ACC112 (cell line): ENCODE measurements around the gene PSMB5.
A peak's percentile ranks its signal among the peaks of the same experiment; 100 is the strongest.

Experiments used
- H2AFZ ChIP-seq: fragments of 200-600 bp; sonication (generic); one replicate; pipeline ENCODE4 v1.6.0; 2017; ENCODE audit warnings: antibody characterized with exemption, low read length; ENCODE audit not compliant: unreplicated experiment
- H3K27ac ChIP-seq: fragments of 200-600 bp; sonication (generic); 2 replicates; pipeline ENCODE4 v1.5.1; 2014; ENCODE audit warnings: low read depth, mild to moderate bottlenecking, antibody characterized with exemption, low read length, moderate library complexity
- H3K27me3 ChIP-seq: fragments of 200-600 bp; sonication (generic); 2 replicates; pipeline ENCODE4 v1.6.1; 2014; ENCODE audit warnings: mild to moderate bottlenecking, antibody characterized with exemption, low read length, moderate library complexity, mixed read lengths; ENCODE audit not compliant: insufficient read depth
- H3K36me3 ChIP-seq: fragments of 200-600 bp; sonication (generic); 2 replicates; pipeline ENCODE4 v1.6.1; 2016; ENCODE audit warnings: mild to moderate bottlenecking, antibody characterized with exemption, low read length, moderate library complexity, mixed read lengths; ENCODE audit not compliant: insufficient read depth
- H3K4me1 ChIP-seq: fragments of 200-600 bp; sonication (generic); one replicate; pipeline ENCODE4 v1.6.1; 2016; ENCODE audit warnings: low read length, mixed read lengths; ENCODE audit not compliant: insufficient read depth, unreplicated experiment, control insufficient read depth
- H3K4me3 ChIP-seq: fragments of 200-600 bp; sonication (generic); 2 replicates; pipeline ENCODE4 v1.5.1; 2014; ENCODE audit warnings: mild to moderate bottlenecking, low read depth, low read length
- H3K79me2 ChIP-seq: fragments of 200-600 bp; sonication (generic); one replicate; pipeline ENCODE4 v1.6.0; 2016; ENCODE audit warnings: low read length; ENCODE audit not compliant: control insufficient read depth, unreplicated experiment, insufficient read depth

Gene PSMB5

DNA sequence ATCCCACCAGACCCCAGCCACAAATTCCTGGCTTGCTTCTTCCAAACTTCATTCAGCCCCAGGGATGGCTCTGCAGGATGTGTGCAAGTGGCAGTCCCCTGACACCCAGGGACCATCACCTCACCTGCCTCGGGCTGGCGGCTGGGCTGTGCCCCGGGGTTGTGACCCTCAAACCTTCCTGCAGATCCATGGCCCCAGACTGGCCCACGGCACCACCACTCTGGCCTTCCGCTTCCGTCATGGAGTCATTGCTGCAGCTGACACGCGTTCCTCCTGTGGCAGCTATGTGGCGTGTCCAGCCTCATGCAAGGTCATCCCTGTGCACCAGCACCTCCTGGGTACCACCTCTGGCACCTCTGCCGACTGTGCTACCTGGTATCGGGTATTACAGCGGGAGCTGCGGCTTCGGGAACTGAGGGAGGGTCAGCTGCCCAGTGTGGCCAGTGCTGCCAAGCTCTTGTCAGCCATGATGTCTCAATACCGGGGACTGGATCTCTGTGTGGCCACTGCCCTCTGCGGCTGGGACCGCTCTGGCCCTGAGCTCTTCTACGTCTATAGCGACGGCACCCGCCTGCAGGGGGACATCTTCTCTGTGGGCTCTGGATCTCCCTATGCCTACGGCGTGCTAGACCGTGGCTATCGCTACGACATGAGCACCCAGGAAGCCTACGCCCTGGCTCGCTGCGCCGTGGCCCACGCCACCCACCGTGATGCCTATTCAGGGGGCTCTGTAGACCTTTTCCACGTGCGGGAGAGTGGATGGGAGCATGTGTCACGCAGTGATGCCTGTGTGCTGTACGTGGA, 7.7 kb upstream of the PSMB5 start, which contains the start of gene PSMB11:
Gene PSMB11, plus strand, starts transcription at position 51 of the 804 bp plus-strand sequence. Its CDS starts 14 bp downstream, at position 65.
- H3K36me3 ChIP-seq, result no peaks in the 10 kb centered on the region
- no peak within 1 kb of the TSS for H3K27ac ChIP-seq
- H2AFZ ChIP-seq, result no peak within 1 kb of the TSS
- H3K79me2 ChIP-seq, result no peaks in the 10 kb centered on the region
- no peaks in the 10 kb centered on the region for H3K27me3 ChIP-seq
- H3K4me3 ChIP-seq, result no peak within 1 kb of the TSS
- H3K4me1 ChIP-seq, result peaks cover 12% of the 10 kb centered on the region

DNA sequence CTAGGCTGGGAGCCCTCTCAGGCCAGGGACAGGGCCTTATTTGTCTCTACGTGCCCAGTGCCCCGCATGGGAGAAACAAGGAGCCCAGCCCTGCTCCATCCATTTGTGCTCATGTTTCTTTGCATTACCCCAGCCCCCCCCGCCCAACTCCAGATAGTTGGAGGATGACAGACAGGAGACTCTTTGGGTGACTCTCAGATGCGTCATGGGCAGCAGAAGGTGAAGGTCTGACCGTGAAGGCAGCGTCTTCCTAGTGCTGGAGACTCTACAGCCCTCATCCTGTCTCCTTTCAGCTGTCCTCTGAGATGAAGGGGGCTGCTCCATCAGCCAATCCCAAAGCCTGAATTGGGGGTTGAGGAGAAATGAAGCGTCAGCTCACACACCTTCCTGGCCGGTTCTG, 7.0 kb upstream of the PSMB5 start:
- no peaks in the 10 kb centered on the region for H3K36me3 ChIP-seq
- H3K4me3 ChIP-seq, result no peak overlapping the region
- H3K79me2 ChIP-seq, result no peaks in the 10 kb centered on the region
- H3K27me3 ChIP-seq, result no peaks in the 10 kb centered on the region
- H2AFZ ChIP-seq, result no peak overlapping the region
- H3K4me1 ChIP-seq, result peaks cover 8% of the 10 kb centered on the region
- H3K27ac ChIP-seq, result no peak overlapping the region

DNA sequence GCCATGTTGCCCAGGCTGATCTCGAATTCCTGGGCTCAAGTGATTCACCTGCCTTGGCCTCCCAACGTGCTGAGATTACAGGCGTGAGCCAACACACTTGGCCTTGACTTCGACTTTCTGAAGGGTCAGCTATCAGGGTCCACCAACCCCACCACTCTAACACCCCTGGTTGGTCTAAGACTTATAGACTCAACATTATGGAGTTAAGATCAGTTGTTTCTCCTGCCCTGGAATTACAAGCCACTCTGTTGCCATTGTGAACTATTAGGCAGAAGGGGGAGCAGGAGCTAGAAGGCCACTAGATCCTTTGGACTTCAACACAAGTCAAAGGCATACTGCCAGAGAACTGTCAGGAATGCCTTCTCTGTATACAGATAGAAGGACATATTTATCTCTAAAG, 5.4 kb upstream of the PSMB5 start:
- Histone ChIP-seq H3K4me3 (no peak overlapping the region), H3K4me1 (peaks cover 7% of the 10 kb centered on the region), H3K79me2 (no peaks in the 10 kb centered on the region), H2AFZ (no peak overlapping the region), H3K27ac (no peak overlapping the region), H3K36me3 (no peaks in the 10 kb centered on the region), H3K27me3 (no peaks in the 10 kb centered on the region)

DNA sequence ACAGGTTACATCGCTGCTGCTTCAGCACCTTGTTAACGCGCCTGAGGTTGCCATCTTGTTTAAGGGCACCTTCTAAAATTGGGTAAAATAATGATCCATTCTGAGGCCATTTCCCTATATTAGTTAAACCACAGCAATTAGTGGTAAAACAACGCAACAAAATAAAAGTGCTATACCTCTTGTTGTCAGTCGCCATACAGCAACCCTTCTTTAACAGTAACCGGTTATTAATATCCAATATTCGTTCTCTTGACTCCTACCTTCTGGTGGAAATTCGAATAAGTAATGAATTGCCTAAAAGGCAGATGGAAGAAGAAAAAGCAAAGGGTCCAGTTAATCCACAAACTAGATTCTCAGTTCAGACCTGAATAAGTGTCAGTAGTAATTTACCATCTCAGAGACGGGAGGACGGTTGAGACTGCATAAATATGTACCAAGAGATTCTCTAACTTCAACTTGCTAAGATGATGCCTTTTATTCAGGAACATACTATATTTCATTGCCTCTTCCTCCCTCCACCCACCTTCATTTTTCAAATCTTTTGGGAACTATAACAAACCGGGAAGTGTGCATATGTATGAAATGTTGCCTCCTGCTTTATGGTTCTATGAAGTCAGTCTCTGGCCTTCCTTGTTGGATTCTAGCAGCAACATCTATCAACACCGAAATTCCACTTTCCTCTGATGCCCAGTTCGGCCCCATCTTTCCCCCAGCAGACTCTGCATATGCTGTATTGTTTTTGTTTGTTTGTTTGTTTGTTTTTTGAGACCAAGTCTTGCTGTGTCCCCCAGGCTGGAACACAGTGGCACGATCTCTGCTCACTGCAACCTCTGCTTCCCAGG, 824 bp upstream of the PSMB5 start:
- H3K4me1 ChIP-seq, result peaks cover 24% of the 10 kb centered on the region
- H3K4me3 ChIP-seq, result peak overlapping the region; percentile 94
- H3K27ac ChIP-seq, result peak overlapping the region; percentile 91
- peaks cover 15% of the 10 kb centered on the region for H3K36me3 ChIP-seq
- H2AFZ ChIP-seq, result peak overlapping the region; percentile 86
- H3K79me2 ChIP-seq, result peaks cover 33% of the 10 kb centered on the region
- H3K27me3 ChIP-seq, result no peaks in the 10 kb centered on the region

DNA sequence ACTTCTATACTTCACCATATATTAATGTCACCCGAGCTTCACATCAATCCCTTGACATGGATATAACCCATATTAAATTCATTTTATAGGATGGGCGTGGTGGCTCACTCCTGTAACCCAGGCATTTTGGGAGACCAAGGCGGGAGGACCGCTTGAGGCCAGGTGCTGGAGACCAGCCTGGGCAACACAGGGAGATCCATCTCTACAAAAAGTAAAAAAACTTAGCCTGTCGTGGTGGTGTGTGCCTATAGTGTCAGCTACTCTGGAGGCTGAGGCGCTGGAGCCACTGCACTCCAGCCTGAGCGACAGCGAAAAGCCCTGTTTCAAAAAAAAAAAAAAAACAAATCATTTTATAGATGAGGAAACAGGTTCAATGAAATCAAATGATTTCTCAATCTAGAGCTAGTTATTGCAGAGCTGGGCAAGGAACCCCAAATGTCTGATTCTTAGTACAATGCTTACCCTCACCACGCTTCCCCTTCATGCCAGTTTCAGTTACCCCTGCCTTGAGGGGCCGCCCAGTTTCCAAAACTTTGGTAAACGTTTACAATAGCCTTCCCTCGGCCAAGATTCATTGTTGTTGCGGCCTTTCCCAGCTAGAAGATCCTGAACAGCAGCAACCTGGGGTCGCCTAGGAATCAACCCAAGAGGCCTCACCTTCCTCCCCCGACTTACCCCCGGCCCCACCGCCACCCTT, 751 bp downstream of the PSMB5 start:
- Histone ChIP-seq H3K27me3 (no peaks in the 10 kb centered on the region), H3K79me2 (peaks cover 39% of the 10 kb centered on the region), H3K27ac (peak overlapping the region; percentile 91), H3K36me3 (peaks cover 23% of the 10 kb centered on the region), H3K4me3 (peak overlapping the region; percentile 94), H3K4me1 (peaks cover 29% of the 10 kb centered on the region), H2AFZ (peak overlapping the region; percentile 77)

DNA sequence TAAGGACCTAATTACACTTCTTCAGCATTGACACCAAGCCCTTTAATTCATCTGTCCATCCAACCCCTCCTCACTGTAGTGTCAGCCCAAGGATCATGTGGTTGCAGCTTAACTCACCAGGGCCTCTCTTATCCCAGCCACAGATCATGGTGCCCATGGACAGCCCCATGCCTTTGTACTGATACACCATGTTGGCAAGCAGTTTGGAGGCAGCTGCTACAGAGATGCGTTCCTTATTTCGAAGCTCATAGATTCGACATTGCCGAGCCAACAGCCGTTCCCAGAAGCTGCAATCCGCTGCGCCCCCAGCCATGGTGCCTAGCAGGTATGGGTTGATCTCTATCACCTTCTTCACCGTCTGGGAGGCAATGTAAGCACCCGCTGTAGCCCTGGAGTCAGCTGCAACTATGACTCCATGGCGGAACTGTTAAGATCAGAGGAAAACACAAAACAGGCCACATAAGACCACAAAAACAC, 1.4 kb downstream of the PSMB5 start:
- Histone ChIP-seq H3K27me3 (no peaks in the 10 kb centered on the region), H3K79me2 (peaks cover 43% of the 10 kb centered on the region), H3K4me3 (peak overlapping the region; percentile 94), H3K36me3 (peaks cover 29% of the 10 kb centered on the region), H2AFZ (no peak overlapping the region), H3K4me1 (peaks cover 32% of the 10 kb centered on the region), H3K27ac (no peak overlapping the region)

DNA sequence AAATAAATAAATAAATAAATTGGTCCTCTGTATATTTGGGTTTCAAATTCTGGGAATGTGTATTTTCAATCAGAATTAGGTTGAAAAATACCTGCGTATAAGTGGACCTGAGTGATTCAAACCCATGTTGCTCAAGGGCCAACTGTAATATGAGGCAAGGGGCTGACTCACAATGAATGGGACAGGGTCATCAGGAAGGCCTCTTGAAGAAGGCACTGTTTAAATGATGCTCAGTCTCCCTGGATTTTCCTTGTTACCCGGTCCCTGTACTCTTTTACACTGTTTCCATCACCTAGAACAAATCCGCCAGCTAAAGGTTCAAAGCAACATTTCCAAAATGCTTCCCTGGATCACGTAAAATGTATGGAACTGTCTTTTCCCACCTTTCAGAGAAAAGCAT, 3.8 kb downstream of the PSMB5 start:
- H3K27me3 ChIP-seq, result no peaks in the 10 kb centered on the region
- H2AFZ ChIP-seq, result no peak overlapping the region
- H3K79me2 ChIP-seq, result peaks cover 43% of the 10 kb centered on the region
- H3K27ac ChIP-seq, result no peak overlapping the region
- peaks cover 32% of the 10 kb centered on the region for H3K4me1 ChIP-seq
- no peak overlapping the region for H3K4me3 ChIP-seq
- H3K36me3 ChIP-seq, result peaks cover 31% of the 10 kb centered on the region

DNA sequence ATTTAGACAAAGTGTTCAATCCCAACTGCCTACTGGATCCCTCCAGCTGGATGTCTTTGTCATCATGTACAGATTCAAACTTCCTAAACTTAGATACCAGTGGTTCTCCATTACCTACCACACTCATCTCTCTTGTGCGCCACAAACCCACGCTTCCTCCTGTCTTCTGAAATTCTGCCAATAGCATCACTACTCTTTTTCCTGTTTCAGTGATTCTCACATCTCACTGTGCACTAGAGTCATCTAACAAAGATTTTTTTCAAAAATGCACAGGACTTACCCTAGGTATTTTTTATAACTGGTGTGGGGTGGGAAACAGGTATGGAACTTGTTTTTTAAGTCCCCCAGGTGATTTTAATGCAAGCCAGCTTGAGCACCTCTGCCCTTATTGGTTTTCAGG, 5.9 kb downstream of the PSMB5 start:
- peaks cover 35% of the 10 kb centered on the region for H3K79me2 ChIP-seq
- no peak overlapping the region for H2AFZ ChIP-seq
- peaks cover 24% of the 10 kb centered on the region for H3K4me1 ChIP-seq
- H3K27me3 ChIP-seq, result no peaks in the 10 kb centered on the region
- no peak overlapping the region for H3K27ac ChIP-seq
- H3K4me3 ChIP-seq, result no peak overlapping the region
- H3K36me3 ChIP-seq, result peaks cover 34% of the 10 kb centered on the region

DNA sequence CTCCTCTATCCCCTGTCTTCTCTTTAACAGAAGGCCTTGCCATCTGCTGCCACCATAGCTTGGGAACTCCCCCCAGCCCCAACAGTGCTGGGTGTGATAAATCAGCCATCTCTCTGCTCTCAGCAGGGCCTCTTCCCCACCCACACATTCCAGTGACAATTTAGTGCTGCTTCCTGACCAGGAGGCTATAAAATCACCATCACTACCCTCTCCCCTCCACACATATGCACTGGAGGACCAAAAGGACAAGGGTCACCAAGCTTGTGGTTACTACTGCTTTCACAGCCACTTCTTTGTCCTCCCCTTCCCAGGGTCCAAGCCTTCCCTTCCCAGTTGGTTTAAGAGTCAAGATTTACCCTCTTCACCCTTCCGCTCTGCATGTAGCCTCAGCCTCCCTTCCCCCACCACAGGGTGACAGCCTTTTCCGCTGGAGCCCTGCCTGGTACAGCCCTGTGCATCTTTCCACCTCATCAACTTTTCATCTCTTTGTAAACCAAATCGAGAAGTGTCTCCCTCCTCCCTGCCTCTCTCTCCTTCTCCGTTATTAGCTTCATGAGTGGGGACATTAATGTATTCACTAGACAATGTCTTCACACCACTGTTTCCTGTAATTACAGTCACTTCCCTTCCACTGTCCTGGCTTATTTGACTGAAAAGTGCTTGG, 9.4 kb downstream of the PSMB5 start:
- peaks cover 8% of the 10 kb centered on the region for H3K4me1 ChIP-seq
- H3K36me3 ChIP-seq, result peaks cover 17% of the 10 kb centered on the region; the same call in 1 of the 2 replicates
- no peaks in the 10 kb centered on the region for H3K27me3 ChIP-seq
- no peak overlapping the region for H3K4me3 ChIP-seq
- no peak overlapping the region for H3K27ac ChIP-seq
- H3K79me2 ChIP-seq, result peaks cover 10% of the 10 kb centered on the region
- H2AFZ ChIP-seq, result no peak overlapping the region

DNA sequence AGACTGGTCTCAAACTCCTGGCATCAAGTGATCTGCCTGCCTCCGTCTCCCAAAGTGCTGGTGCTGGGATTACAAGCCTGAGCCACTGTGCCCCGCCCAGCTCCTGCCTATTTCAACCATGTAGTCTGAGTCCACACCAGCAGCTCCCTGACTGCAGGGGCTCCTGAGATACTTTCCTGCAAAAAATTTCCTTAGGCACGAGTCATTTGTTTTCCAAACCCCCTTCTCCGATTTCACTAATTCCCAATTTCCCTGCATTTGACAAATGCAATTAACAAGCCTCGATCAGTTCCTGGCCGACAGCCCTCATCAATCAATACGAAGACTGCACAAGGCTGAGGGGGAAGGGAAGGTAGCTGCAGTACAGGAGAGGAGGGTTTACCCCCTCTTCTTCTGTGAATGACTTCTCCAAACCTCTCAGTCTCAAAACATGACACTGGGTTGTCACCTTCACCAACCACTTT, 10.1 kb downstream of the PSMB5 start:
- H3K27ac ChIP-seq, result no peak overlapping the region
- no peak overlapping the region for H3K4me3 ChIP-seq
- peaks cover 10% of the 10 kb centered on the region for H3K79me2 ChIP-seq
- H3K36me3 ChIP-seq, result peaks cover 17% of the 10 kb centered on the region; the same call in 1 of the 2 replicates
- no peak overlapping the region for H2AFZ ChIP-seq
- H3K27me3 ChIP-seq, result no peaks in the 10 kb centered on the region
- H3K4me1 ChIP-seq, result peaks cover 8% of the 10 kb centered on the region
